GM19099 (cell line): ENCODE results near the gene SRBD1.

Experiments used
- POLR2A ChIP-seq: IDR thresholded peaks from 3 replicates; pipeline ENCODE4 v1.6.1; 2011; ENCODE audit warnings: low read depth; ENCODE audit not compliant: insufficient read length; ENCODE audit errors: extremely low read depth

SRBD1 gene

GRCh38 chr2:45643543-45644542, 32.8 kb upstream of the SRBD1 start:
- no peak for TF ChIP-seq POLR2A

- TF ChIP-seq POLR2A, result no peak
Observed at GRCh38 chr2:45643095-45643494, 32.0 kb upstream of the SRBD1 start.

- no peak for TF ChIP-seq POLR2A
Observed at GRCh38 chr2:45640576-45640975, 29.5 kb upstream of the SRBD1 start.

- no peak for TF ChIP-seq POLR2A
Observed at GRCh38 chr2:45637440-45637839, 26.4 kb upstream of the SRBD1 start.

GRCh38 chr2:45636008-45636407, 24.9 kb upstream of the SRBD1 start:
- TF ChIP-seq POLR2A, result no peak

- no peak for TF ChIP-seq POLR2A
Observed at GRCh38 chr2:45634223-45634622, 23.2 kb upstream of the SRBD1 start.

- no peak for TF ChIP-seq POLR2A
Observed at GRCh38 chr2:45631955-45632354, 20.9 kb upstream of the SRBD1 start.

GRCh38 chr2:45631319-45631718, 20.3 kb upstream of the SRBD1 start:
- no peak for TF ChIP-seq POLR2A

GRCh38 chr2:45629971-45630370, 18.9 kb upstream of the SRBD1 start:
- TF ChIP-seq POLR2A, result no peak

- TF ChIP-seq POLR2A, result no peak
Observed at GRCh38 chr2:45627911-45628310, 16.8 kb upstream of the SRBD1 start.

- no peak for TF ChIP-seq POLR2A
Observed at GRCh38 chr2:45626387-45627221, 15.5 kb upstream of the SRBD1 start.

GRCh38 chr2:45625824-45626223, 14.8 kb upstream of the SRBD1 start:
- TF ChIP-seq POLR2A, result no peak

- TF ChIP-seq POLR2A, result no peak
Observed at GRCh38 chr2:45623098-45623497, 12.0 kb upstream of the SRBD1 start.

GRCh38 chr2:45622336-45623075, 11.4 kb upstream of the SRBD1 start:
- TF ChIP-seq POLR2A, result no peak

GRCh38 chr2:45617496-45617895, 6.4 kb upstream of the SRBD1 start:
- no peak for TF ChIP-seq POLR2A
